Measurements from ENCODE around the gene RPS5. TPM values are rescaled to one million over a fixed set of nuclear protein-coding genes. Genes with fewer than 3 reads are reported as not detected.
A peak's percentile ranks its signal among the peaks of the same experiment; 100 is the strongest.

RPS5 gene
- 888 and 902 TPM in 2 replicates for polyA plus RNA-seq (2013)

DNA sequence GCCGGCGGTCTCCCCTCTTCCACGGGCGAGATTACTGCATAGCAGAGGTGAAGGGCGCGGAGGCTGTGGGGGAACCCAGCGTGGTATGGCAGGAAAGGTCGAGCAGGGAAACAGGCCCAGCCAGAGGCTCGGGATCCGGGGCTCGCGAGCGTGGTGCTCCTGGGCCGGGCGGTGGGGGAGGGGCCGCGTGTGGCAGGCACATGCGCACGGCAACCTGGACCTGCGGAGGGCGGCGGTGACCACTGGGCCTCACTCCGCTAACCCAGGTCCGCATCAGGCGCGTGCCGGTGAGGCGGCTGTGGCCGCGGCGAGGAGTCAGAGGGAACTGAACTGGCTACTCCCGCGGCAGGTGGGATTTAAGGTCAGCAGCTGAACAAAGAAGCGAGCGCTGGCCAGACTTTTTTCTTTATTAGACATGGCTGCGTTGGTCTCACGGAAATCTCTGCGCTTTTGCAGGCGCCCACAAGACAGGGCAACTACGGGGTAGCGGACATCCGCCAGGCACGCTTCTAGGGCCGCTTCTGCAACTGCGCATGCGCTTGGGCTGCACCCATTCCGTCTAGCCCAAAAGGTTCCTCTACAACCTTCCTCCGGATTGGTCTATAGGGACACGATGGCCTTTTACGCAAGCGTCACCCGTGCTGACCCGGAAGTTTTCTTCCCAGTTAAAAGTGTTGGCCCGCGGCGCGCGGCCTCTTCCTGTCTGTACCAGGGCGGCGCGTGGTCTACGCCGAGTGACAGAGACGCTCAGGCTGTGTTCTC, at the start of gene RPS5:
Gene RPS5, plus strand, starts transcription at position 694 of the 762 bp plus-strand sequence. CDS start 869 bp downstream, outside the sequence.
- peaks cover 15% of the 10 kb centered on the region for H3K79me2 ChIP-seq (ENCODE audit: control insufficient read depth, insufficient read depth, low read length, poor library complexity)
- peak; percentile 98 to 99 for DNase-seq
- H3K18ac ChIP-seq (ENCODE audit: low read length): peak within 1 kb of the TSS; percentile 96
- no peak within 1 kb of the TSS for H3K23ac ChIP-seq (ENCODE audit: low read length)
- WGBS (ENCODE audit: extremely low coverage, insufficient coverage, insufficient read length): no CpG with 5 or more reads among the region's 64 CpGs
- H2BK120ac ChIP-seq (ENCODE audit: insufficient read depth, low read length, poor library complexity): peak within 1 kb of the TSS; percentile 70
- H3K9me3 ChIP-seq (ENCODE audit: insufficient read depth, low read depth, low read length): no peaks in the 10 kb centered on the region
- peak within 1 kb of the TSS; percentile 98 for H4K91ac ChIP-seq (ENCODE audit: low read depth, low read length)
- peak within 1 kb of the TSS; percentile 80 for H3K4ac ChIP-seq (ENCODE audit: low read depth, low read length)
- peak within 1 kb of the TSS; percentile 63 for H3K4me2 ChIP-seq (ENCODE audit: low read length)
- H3K36me3 ChIP-seq (ENCODE audit: control insufficient read depth in 1 of 2, insufficient read depth in 2 of 2, low read length in 2 of 2): peaks cover 13 to 21% of the 10 kb centered on the region in 2 experiments
- H3K4me3 ChIP-seq (ENCODE audit: low read depth, low read length): peak within 1 kb of the TSS; percentile 80
- H2AK5ac ChIP-seq (ENCODE audit: low read length): peak within 1 kb of the TSS; percentile 56
- peak within 1 kb of the TSS; percentile 81 for H2BK5ac ChIP-seq (ENCODE audit: low read depth, low read length, poor library complexity)
- H2AFZ ChIP-seq (ENCODE audit: insufficient read depth, low read length, poor library complexity): peak within 1 kb of the TSS; percentile 77
- no peaks in the 10 kb centered on the region for H3K27me3 ChIP-seq (ENCODE audit: insufficient read depth, low read length)
- H3K14ac ChIP-seq (ENCODE audit: low read length): peak within 1 kb of the TSS; percentile 94
- H2BK12ac ChIP-seq (ENCODE audit: low read length): no peak within 1 kb of the TSS
- H3K79me1 ChIP-seq (ENCODE audit: low read length): peaks cover 11% of the 10 kb centered on the region
- peak within 1 kb of the TSS; percentile 99 for H3K9ac ChIP-seq (ENCODE audit: low read length)
- peaks cover 15 to 25% of the 10 kb centered on the region in 2 experiments for H3K4me1 ChIP-seq (ENCODE audit: control insufficient read depth in 1 of 2, insufficient read depth in 2 of 2, low read length in 2 of 2)
- H4K8ac ChIP-seq (ENCODE audit: low read depth, low read length): peak within 1 kb of the TSS; percentile 95
- peak within 1 kb of the TSS; percentile 95 for H4K12ac ChIP-seq (ENCODE audit: low read depth, low read length)
- peak within 1 kb of the TSS; percentile 97 for H3K27ac ChIP-seq (ENCODE audit: low read depth, low read length)

DNA sequence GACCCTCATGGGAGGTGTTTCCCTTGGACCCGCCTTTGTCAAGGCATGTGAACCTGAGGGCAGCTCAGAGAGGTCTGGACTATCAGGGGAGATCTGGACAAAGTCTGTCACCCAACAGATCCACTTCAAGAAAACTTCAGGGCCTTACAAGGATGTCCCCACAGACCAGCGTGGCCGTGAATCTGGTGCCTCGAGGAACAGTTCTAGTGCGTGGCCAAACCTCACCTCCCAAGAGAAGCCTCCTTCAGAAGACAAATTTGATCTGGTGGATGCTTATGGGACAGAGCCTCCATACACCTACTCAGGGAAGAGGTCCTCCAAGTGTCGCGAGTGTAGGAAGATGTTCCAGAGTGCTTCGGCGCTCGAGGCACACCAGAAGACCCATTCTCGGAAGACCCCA, 48.7 kb upstream of the RPS5 start:
- H3K4me1 ChIP-seq (ENCODE audit: control insufficient read depth in 1 of 2, insufficient read depth in 2 of 2, low read length in 2 of 2): no peaks in the 10 kb centered on the region
- DNase-seq: no peak
- H3K79me1 ChIP-seq (ENCODE audit: low read length): no peaks in the 10 kb centered on the region
- H3K4ac ChIP-seq (ENCODE audit: low read depth, low read length): no peak overlapping the region
- peaks cover 12% of the 10 kb centered on the region for H3K9me3 ChIP-seq (ENCODE audit: insufficient read depth, low read depth, low read length)
- no peak overlapping the region for H2BK5ac ChIP-seq (ENCODE audit: low read depth, low read length, poor library complexity)
- H3K27ac ChIP-seq (ENCODE audit: low read depth, low read length): no peak overlapping the region
- H3K36me3 ChIP-seq (ENCODE audit: control insufficient read depth in 1 of 2, insufficient read depth in 2 of 2, low read length in 2 of 2): peaks cover 34 to 49% of the 10 kb centered on the region in 2 experiments
- no peak overlapping the region for H4K8ac ChIP-seq (ENCODE audit: low read depth, low read length)
- H3K27me3 ChIP-seq (ENCODE audit: insufficient read depth, low read length): no peaks in the 10 kb centered on the region
- H4K12ac ChIP-seq (ENCODE audit: low read depth, low read length): no peak overlapping the region
- H2BK12ac ChIP-seq (ENCODE audit: low read length): no peak overlapping the region
- WGBS (ENCODE audit: extremely low coverage, insufficient coverage, insufficient read length): no CpG with 5 or more reads among the region's 11 CpGs
- no peaks in the 10 kb centered on the region for H3K79me2 ChIP-seq (ENCODE audit: control insufficient read depth, insufficient read depth, low read length, poor library complexity)
- no peak overlapping the region for H3K4me3 ChIP-seq (ENCODE audit: low read depth, low read length)
- no peak overlapping the region for H3K18ac ChIP-seq (ENCODE audit: low read length)
- no peak overlapping the region for H3K23ac ChIP-seq (ENCODE audit: low read length)
- H4K91ac ChIP-seq (ENCODE audit: low read depth, low read length): no peak overlapping the region
- H2AK5ac ChIP-seq (ENCODE audit: low read length): no peak overlapping the region
- H3K14ac ChIP-seq (ENCODE audit: low read length): no peak overlapping the region
- H3K9ac ChIP-seq (ENCODE audit: low read length): no peak overlapping the region
- no peak overlapping the region for H3K4me2 ChIP-seq (ENCODE audit: low read length)
- H2BK120ac ChIP-seq (ENCODE audit: insufficient read depth, low read length, poor library complexity): no peak overlapping the region
- H2AFZ ChIP-seq (ENCODE audit: insufficient read depth, low read length, poor library complexity): no peak overlapping the region

DNA sequence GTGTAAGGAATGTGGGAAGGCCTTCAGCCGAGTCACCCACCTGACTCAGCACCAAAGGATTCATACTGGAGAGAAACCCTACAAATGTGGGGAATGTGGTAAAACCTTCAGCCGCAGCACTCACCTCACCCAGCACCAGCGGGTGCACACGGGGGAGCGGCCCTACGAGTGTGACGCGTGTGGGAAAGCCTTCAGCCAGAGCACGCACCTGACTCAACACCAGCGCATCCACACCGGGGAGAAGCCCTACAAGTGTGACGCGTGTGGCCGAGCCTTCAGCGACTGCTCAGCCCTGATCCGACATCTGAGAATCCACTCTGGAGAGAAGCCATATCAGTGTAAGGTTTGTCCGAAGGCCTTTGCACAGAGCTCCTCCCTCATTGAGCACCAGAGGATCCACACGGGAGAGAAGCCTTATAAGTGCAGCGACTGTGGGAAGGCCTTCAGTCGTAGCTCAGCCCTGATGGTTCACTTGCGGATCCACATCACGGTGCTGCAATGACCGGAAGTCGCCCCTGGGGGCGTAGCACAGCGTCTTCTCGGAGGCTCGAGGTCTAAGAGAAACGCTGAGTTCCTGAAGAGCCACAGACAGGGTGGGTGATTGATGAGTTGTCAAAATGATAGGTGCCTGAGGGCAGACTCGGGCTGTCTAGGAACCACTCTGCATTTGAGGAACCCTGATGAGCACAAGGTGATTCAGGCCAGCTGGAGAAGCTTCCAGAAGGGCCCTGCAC, 48.1 kb upstream of the RPS5 start:
- no peak overlapping the region for H3K4me3 ChIP-seq (ENCODE audit: low read depth, low read length)
- H2AK5ac ChIP-seq (ENCODE audit: low read length): no peak overlapping the region
- no peak overlapping the region for H4K12ac ChIP-seq (ENCODE audit: low read depth, low read length)
- no peak for DNase-seq
- H4K91ac ChIP-seq (ENCODE audit: low read depth, low read length): no peak overlapping the region
- no peak overlapping the region for H4K8ac ChIP-seq (ENCODE audit: low read depth, low read length)
- no peak overlapping the region for H3K14ac ChIP-seq (ENCODE audit: low read length)
- H3K4me2 ChIP-seq (ENCODE audit: low read length): no peak overlapping the region
- peaks cover 12% of the 10 kb centered on the region for H3K9me3 ChIP-seq (ENCODE audit: insufficient read depth, low read depth, low read length)
- WGBS (ENCODE audit: extremely low coverage, insufficient coverage, insufficient read length): no CpG with 5 or more reads among the region's 30 CpGs
- no peaks in the 10 kb centered on the region for H3K27me3 ChIP-seq (ENCODE audit: insufficient read depth, low read length)
- no peak overlapping the region for H2BK120ac ChIP-seq (ENCODE audit: insufficient read depth, low read length, poor library complexity)
- H2BK5ac ChIP-seq (ENCODE audit: low read depth, low read length, poor library complexity): no peak overlapping the region
- H3K4ac ChIP-seq (ENCODE audit: low read depth, low read length): no peak overlapping the region
- H3K4me1 ChIP-seq (ENCODE audit: control insufficient read depth in 1 of 2, insufficient read depth in 2 of 2, low read length in 2 of 2): no peaks in the 10 kb centered on the region
- H3K18ac ChIP-seq (ENCODE audit: low read length): no peak overlapping the region
- no peak overlapping the region for H2BK12ac ChIP-seq (ENCODE audit: low read length)
- no peaks in the 10 kb centered on the region for H3K79me1 ChIP-seq (ENCODE audit: low read length)
- H3K36me3 ChIP-seq (ENCODE audit: control insufficient read depth in 1 of 2, insufficient read depth in 2 of 2, low read length in 2 of 2): peaks cover 34 to 49% of the 10 kb centered on the region in 2 experiments
- H3K9ac ChIP-seq (ENCODE audit: low read length): no peak overlapping the region
- no peak overlapping the region for H2AFZ ChIP-seq (ENCODE audit: insufficient read depth, low read length, poor library complexity)
- no peaks in the 10 kb centered on the region for H3K79me2 ChIP-seq (ENCODE audit: control insufficient read depth, insufficient read depth, low read length, poor library complexity)
- no peak overlapping the region for H3K23ac ChIP-seq (ENCODE audit: low read length)
- no peak overlapping the region for H3K27ac ChIP-seq (ENCODE audit: low read depth, low read length)

DNA sequence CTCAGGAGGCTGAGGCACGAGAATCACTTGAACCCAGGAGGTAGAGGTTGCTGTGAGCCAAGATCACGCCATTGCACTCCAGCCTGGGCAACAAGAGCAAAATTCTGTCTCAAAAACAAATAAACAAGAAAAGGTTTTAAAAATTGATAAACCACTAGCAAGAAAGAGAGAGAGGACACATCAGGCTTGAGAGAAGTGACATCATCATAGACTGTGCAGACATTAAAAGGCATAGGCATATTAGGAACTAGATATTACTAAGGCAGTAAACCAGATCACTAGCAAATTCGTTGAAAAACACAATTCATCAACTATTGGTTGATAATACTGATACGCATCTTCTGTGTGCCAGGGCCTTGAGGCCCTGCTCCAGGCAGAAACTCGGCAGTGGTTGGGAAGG, 41.5 kb upstream of the RPS5 start:
- H3K18ac ChIP-seq (ENCODE audit: low read length): no peak overlapping the region
- no peak overlapping the region for H4K8ac ChIP-seq (ENCODE audit: low read depth, low read length)
- peaks cover 4% of the 10 kb centered on the region for H3K79me1 ChIP-seq (ENCODE audit: low read length)
- H3K27me3 ChIP-seq (ENCODE audit: insufficient read depth, low read length): peaks cover 15% of the 10 kb centered on the region
- H3K9ac ChIP-seq (ENCODE audit: low read length): no peak overlapping the region
- H2AK5ac ChIP-seq (ENCODE audit: low read length): no peak overlapping the region
- H3K4ac ChIP-seq (ENCODE audit: low read depth, low read length): no peak overlapping the region
- no peak overlapping the region for H2BK12ac ChIP-seq (ENCODE audit: low read length)
- no peak overlapping the region for H3K4me2 ChIP-seq (ENCODE audit: low read length)
- H3K27ac ChIP-seq (ENCODE audit: low read depth, low read length): no peak overlapping the region
- no peak overlapping the region for H3K4me3 ChIP-seq (ENCODE audit: low read depth, low read length)
- H2BK120ac ChIP-seq (ENCODE audit: insufficient read depth, low read length, poor library complexity): no peak overlapping the region
- H2AFZ ChIP-seq (ENCODE audit: insufficient read depth, low read length, poor library complexity): no peak overlapping the region
- H4K12ac ChIP-seq (ENCODE audit: low read depth, low read length): no peak overlapping the region
- peaks cover 2% of the 10 kb centered on the region for H3K79me2 ChIP-seq (ENCODE audit: control insufficient read depth, insufficient read depth, low read length, poor library complexity)
- WGBS (ENCODE audit: extremely low coverage, insufficient coverage, insufficient read length): no CpG with 5 or more reads among the region's 5 CpGs
- no peak overlapping the region for H2BK5ac ChIP-seq (ENCODE audit: low read depth, low read length, poor library complexity)
- H3K9me3 ChIP-seq (ENCODE audit: insufficient read depth, low read depth, low read length): peaks cover 1% of the 10 kb centered on the region
- H4K91ac ChIP-seq (ENCODE audit: low read depth, low read length): no peak overlapping the region
- DNase-seq: no peak
- H3K14ac ChIP-seq (ENCODE audit: low read length): no peak overlapping the region
- peaks cover 0 to 4% of the 10 kb centered on the region in 2 experiments for H3K36me3 ChIP-seq (ENCODE audit: control insufficient read depth in 1 of 2, insufficient read depth in 2 of 2, low read length in 2 of 2)
- H3K23ac ChIP-seq (ENCODE audit: low read length): no peak overlapping the region
- peaks cover 3 to 7% of the 10 kb centered on the region in 2 experiments for H3K4me1 ChIP-seq (ENCODE audit: control insufficient read depth in 1 of 2, insufficient read depth in 2 of 2, low read length in 2 of 2)

All from trophoblast cell (in vitro differentiated cells and primary cell).